Putamen (tissue), 1 donor: ENCODE measurements around the gene FKBP9.
"Not testable (repeated sequence)": the region's sequence is repeated elsewhere in the genome, so short reads cannot be mapped to it uniquely, and the experiment has no call there.

ENCODE experiments used
- DNase-seq: peaks from one replicate; pipeline ENCODE4 v3.0.0-alpha.2; 2016; ENCODE audit warnings: low spot score

The FKBP9 gene

DNA sequence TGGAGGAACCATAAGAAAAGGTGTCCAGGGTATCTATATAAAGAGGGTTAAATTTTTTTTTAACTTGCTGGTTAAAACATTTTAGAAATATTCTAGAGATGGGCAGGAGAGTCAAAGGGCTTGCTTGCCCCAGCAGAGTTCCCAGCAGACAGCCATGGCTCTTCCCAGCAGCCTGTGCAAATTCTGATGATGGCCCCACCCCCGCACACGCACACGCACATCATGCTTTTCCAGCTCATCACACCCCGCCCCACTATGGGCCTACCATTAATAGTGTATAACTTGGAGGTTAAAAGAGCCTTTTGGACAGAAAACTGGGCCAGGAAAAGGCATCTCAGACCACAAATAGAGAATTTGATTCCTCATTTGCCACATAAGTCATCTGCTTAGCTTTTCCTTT, 48.5 kb downstream of the FKBP9 start:
- not testable (repeated sequence) for DNase-seq

DNA sequence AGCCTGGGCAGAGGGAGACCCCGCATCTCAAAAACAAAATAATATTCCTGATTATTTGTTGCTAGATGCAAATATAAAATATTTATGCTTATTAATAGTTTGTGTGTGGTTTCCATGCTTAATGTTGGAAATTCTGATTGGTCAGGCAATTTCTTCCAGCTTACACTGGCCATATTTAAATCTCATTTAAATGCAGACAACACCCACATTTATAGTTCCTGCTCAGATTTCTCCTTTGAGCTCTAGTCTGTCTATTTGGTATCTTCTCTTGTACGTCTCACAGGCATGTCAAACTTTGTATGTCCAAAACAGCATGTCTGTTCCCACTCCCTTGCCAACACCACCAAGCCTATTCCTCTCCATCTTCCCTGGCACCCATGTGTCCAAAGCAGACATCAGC, 52.5 kb downstream of the FKBP9 start:
- no peak for DNase-seq

DNA sequence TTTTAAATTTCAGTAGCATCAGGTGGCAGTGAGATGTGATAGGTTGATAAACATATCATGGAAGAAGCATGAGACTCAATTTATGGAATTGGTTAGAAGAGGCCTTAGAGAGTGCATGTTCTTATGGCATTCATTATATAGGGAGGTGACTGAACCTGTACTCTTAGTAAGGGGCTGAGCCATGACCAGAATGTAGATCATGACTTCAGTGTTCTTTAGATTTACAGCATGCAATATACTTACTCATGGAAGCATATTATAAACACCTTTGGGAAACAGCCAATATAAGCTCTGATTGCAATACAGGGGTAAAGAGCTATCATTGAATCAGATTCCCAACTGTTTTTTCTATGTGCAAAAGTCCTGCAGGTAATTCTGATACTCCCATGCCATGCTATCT, 55.1 kb downstream of the FKBP9 start:
- DNase-seq = no peak

DNA sequence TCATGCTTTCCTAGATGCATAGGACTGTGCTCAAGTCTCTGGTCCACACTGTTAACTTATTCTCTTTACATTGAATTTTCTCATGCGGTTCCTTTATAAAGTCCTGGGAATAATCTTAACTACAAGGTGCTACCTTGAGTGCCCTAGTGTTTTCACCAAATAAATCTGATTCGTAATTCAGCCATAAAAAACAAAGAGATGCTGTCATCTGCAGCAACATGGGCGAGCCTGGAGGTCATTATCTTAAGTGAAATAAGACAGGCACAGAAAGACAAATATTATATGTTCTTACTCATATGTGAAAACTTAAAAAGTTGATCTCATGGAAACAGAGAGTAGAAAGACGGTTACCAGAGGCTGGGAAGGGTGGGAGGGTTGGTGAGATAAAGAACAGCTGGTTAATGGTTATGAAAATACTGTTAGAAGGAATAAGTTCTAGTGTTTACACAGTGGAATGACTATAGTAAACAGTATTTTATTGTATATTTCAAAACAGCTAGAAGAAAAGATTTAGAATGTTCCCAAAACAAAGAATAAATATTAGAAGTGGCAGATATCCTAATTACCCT, 67.0 kb downstream of the FKBP9 start:
- DNase-seq = no peak

DNA sequence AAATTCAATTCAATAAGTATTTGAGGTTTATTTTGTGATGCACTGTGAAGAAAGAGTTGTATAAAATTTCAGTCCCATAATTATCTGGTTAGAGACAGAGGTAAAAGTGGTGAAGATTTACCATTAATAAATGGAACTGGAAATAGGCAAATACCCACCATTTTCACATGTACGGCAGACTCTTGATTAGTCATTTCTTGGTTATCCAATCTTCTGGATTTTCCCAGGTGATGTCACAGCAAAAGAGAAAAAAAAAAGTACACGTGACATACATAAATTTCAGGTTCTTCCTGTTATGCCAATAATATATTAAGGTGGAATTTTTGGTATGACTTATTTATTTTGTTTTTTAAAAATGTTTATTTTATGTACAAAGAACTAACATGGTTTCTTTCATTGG, 78.5 kb downstream of the FKBP9 start:
- no peak for DNase-seq

DNA sequence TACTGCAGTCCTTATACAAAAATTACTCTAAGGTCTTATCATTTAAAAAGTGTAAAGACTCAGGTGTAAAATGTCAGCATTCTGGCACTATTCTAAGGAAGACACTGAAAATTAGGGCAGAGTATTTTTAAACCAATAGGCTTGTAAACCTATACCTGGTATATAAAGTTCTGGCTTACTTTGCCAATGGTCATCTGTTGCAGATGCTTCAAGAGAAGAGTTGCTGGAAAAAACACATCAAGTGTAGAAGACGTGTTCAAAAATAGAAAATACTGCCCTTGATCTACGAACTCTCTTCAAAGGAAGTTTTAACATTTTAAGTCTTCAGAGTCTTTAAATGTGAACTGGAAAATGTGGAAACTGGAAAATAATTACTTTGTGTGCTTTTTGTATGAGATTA, 81.4 kb downstream of the FKBP9 start:
- no peak for DNase-seq

DNA sequence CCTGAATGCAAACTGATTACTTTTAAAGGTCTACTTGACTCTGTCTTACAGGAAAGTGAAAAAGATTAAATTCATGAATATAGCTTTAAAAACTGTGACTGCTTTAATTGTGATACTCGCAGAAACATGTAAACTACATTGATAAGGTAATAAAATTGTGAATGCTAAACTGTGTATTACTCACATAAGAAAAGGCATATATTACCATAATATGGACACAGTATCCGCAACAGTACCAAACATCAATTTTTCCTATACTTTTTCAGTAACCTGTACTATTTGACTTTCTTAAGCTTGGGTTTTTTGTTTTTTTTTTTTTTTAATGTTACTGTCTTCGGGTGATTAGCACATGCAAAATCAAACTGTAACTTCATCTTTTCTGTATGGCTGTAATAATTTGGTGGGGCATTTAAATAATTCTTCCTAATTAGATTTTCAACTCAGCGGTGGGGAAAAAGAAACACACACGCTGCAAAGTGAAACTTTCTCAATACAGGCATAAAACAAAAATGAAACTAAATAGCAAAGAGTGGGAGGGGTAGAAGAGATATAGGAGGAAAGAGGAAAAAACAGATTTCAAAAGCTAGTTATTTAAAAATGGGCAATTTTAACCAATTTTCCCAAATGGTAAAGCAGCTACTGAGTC, 82.1 kb downstream of the FKBP9 start:
- DNase-seq = no peak

DNA sequence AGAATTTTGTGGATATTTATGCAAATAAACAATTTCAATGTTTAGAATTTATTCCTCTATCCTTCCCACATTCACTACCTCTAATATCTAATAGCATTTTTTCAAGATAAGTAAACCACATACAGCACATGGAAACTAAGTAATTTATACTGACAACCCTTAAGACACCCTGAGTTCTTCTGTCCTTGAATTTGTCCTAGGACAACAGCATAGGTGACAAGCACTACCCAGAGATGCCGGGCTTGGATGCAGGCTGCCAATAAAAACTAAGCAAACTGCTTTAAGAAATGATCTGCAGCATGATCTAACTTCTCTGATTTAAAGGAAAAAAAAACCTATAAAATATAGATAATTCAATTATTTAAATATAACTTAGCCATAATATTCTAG, 82.7 kb downstream of the FKBP9 start:
- DNase-seq = no peak

DNA sequence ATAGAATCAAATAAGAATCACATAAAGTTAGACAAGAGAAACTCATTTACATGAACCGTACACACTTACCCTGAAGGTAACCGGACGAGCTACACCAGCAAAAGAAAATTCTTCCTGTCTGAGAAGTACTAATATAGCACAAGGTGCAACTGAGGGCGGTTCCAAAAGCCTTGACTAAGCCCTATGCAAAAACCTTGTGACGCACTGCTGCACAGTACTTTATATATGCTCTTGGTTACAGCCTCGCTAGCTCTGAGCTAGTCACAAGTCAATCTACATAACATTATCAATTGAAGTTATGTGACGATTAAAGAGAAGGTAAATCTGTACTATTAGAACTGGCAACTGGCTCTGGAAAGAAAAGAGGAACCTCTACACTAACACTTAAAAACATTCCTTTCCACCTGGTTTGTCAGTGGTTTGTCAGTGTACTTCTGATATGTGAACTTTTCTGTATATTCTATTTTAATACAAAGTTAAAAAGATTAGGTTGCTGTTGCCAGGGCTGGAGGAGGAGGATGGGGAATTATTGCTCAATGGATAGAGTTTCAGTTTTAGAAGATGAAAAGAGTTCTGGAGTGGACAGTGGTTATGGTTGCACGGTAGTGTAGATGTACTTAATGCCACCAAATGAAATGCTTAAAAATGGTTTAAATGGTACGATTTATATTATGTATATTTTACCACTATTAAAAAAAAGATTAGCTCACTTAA, 83.7 kb downstream of the FKBP9 start:
- DNase-seq = peak; percentile 49

DNA sequence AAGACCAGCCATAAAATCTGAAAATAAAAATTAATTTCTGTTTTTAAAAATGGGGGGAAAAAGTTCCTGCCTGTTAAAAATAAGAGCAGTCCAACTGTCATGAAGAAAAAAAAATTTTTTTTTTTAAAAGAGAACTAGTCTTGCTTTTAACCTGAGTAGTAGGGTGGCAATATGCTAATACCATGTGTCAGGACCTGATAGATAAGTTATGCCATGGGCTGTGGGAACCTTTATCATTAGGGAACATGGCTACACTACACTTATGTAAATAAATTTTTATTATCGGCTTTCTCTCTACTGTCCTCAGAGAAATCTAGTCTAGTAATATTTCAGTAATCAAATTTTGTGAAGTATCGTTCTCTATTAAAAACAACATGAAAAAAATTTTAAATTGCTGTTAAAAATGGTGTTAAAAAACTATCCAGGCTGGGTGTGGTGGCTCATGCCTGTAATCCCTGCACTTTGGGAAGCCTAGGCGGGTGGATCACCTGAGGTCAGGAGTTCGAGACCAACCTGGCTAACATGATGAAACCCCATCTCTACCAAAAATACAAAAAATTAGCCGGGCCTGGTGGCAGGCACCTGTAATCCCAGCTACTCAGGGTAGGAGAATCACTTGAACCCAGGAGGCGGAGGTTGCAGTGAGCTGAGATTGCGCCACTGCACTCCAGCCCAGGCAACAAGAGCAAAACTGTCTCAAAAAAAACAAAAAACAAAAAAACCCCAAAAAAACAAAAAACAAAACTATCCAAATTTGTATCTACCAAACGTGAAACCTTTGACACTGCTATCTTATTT, 84.6 kb downstream of the FKBP9 start:
- DNase-seq = no peak

DNA sequence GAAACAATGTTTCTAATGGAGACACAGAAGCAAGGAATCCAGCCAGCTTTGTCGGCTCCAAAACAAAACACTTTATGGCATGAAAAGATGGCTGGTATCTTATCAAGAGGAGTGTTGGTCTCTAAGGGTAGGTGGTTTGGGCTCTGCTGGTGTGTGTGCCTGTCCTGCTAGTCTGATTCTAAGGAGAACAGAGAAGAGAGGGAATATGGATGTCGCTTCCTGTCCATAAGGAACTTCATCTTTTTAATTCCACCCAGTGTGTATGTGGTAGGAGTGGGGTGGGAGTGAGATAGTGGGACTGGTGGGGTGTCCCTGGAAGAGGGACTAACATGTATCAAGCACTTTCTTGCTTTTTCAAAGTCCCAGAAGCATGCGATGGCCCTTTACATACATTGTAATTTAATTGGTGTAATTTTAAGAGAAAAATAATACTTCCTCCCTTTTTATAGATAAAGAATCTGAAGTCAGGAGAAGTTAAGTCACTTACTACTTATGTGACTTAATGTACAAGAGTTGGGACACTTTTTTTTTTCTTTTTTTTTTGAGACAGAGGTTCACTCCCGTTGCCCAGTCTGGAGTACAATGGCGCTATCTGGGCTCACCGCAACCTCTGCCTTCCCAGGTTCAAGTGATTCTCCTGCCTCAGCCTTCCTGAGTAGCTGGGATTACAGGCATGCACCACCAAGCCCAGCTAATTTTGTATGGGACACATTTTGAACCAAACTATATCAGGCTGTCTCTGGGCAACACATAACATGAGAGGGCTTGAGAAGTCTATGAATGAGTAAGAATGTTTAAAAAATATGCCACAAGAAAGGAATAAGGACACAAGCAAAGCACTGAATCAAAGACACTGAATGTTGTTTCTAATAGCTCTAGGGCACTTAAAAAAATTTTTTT, 86.5 kb downstream of the FKBP9 start:
- DNase-seq = no peak

DNA sequence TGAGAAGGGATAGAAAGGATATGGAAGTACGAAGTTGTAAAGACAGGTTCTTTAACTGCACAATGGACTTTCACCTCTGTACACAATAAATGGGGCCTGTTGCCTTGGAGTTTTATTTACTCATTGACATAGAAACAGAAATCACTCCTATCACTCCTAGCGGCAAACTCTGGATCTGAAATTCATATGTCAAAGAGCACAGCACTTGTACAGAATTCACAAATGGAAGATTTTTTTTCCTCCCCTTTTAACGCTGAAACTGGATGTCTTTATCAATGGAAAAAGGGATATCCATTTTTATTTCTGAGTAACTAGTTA, 87.1 kb downstream of the FKBP9 start:
- DNase-seq = no peak

DNA sequence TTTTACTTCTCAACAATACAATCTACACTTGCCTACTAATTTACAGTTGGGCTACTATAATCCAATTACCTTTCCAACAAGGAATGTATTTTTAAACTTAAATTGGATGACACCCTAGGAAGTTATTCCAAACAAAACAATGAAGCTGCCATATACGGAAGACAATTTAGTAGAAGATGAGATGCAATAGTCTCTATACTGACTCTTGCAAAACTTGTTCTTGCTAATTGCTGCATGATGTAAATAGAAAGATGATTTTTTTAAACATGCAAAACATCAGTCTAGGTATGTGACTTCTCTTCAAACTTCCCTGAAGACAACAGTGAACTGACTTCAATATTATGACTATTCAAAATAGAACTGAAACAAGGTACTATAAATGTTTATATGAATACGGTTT, 87.7 kb downstream of the FKBP9 start:
- no peak for DNase-seq

DNA sequence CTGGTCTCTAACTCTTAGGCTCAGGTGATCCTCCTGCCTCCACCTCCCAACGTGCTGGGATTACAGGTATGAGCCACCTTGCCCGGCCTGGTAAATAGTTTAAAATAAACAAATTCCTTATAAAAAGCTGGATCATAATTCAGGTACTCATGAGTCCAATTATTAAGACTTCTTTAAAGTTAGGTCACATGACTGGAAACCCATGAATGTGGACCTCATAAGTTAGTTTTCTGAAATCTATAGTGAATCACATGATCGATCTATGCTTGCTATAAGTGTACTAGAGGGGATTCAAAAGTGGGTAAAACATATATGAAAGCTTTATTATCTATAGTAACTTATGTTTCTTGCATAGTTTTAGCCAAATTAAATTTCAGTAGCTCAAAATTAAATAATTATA, 91.0 kb downstream of the FKBP9 start:
- DNase-seq = no peak

DNA sequence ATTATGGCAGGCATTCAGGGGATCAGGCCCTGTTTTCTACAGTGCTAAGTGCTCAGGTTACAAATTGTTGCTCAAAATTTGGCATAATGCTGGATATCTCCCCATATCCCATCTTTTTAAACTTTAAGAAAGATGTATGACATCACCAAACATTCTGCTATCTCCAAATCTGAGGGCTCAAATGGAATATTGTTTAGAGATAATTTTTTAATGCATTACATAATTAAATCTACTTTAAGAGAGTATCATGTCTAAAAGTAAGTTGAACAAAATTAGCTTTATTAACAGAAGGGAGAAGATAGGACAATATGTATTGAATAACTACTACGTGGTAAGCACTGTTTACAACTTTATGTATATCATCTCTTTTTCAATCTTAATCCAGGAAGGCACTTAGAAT, 91.5 kb downstream of the FKBP9 start:
- no peak for DNase-seq

DNA sequence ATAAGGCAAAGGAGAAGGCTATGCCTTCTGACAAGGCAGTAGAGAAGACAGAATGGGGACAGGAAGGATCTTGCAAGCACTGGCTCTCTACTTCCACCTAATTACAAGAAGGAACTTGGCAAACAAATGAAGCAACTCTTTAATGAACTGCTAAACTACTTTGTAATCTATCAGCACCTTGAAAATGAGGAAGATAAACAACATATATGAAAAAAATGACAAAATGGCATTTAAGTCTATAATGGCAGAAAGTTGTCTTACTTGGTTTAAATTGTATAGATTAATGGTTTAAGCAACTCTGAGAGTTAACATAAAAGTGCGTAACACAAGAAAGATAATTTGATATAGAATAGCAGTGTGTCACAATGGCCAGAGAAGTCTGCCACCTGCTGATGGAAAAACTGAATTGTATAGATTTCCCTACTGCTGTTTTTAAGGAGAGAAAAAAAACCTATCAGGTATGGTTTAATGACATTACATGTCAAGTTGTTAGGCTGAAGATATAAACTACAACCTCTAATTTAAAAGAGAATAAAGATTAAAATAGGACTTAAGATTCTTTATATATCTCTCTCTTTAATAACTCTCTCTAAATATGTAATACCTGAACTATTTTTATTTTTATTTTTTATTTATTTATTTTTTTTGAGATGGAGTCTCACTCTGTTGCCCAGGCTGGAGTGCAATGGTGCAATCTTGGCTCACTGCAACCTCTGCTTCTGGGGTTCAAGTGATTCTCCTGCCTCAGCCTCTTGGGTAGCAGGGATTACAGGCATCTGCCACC, 93.5 kb downstream of the FKBP9 start:
- DNase-seq = no peak

DNA sequence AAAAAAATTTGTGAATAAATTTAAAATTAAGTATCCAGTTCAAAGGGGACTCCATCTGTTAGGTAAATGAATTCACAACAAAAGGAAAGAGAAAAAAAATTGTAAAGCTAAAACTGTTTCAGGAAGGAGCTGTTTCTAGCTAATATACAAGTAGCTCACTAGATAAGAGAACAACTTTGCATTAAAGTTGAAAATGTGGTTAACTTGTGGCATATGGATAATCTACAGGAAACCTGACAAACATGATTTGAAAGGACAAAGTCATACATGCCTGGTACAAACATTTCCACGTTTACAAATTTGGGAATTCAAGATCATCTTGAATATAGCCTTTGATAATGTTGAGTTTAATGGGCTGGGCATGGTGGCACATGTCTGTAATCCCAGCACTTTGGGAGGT, 96.5 kb downstream of the FKBP9 start:
- DNase-seq = no peak

DNA sequence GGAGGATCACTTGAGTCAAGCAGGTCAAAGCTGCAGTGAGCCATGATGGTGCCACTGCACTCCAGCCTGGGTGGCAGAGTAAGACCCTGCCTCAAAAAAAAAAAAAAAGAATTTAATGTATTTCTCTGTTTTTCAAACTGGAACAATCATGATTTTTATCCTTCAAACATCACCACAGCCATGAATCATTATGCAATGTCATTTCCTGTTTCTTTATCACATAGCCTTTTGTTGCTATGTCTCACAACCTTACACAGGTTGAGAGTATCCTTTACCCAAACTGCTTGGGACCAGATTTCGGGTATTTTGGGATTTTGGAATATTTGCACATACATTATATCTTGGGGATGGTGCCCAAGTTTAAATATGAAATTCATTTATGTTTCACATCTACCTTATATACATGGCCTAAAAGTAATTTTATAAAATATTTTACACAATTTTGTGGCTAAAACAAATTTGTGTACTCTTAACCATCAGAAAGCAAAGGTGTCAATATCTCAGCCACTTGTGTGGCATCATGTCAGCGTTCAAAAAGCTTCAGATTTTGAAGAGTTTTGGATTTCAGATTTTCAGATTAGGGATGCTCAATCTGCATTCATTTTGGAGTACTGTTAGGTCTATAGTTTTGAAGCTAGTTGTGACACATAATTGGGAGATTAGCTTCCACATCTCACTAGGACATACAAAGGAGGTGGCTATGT, 97.2 kb downstream of the FKBP9 start:
- DNase-seq = no peak

DNA sequence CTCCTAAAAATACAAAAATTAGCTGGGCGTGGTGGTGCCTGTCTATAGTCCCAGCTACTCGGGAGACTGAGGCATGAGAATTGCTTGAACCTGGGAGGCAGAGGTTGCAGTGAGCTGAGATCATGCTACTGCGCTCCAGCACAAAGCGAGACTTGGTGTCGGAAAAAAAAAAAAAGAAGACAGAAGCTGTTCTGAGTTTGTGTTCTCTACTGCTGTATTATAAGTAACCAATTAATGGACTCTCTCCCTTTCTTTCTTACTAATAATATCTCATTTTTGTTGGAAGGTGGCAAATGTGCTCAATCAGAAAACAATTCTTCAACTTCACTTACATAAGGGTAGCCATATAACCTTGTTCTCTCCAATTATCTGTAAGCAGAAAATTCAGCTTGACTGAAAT, 97.9 kb downstream of the FKBP9 start:
- no peak for DNase-seq
